H1 (cell line): ENCODE results near the gene NDUFA3. TPM values are rescaled to one million over a fixed set of nuclear protein-coding genes. Genes with fewer than 3 reads are reported as not detected.

ENCODE experiments used
- CTCF ChIA-PET: fragments of 300-600 bp; sonication (Branson Sonifier 250); formaldehyde crosslinking; loops from one replicate; lab custom pipeline; 2021; ENCODE audit not compliant: partially characterized antibody; lab: Charles Lee
- POLR2A ChIA-PET: fragments of 300-600 bp; sonication (Branson Sonifier 250); formaldehyde crosslinking; loops from one replicate; lab custom pipeline; 2021; ENCODE audit warnings: inconsistent platforms; ENCODE audit not compliant: partially characterized antibody; lab: Charles Lee
- DNase-seq, 2 experiments: peaks; one replicate each; pipeline versions ENCODE4 v3.0.0 to v3.0.0-alpha.2; 2010 to 2022; ENCODE audit warnings: low spot score in 2 of 2, low read depth in 1 of 2, mixed read lengths in 1 of 2
- FAIRE-seq: peaks from 2 replicates; lab custom pipeline; 2011; peaks lifted over from hg19 to GRCh38; lab: Jason Lieb, UNC
- H2AFZ ChIP-seq: 2 replicates; pipeline ENCODE4 v1.8.1; 2012; ENCODE audit warnings: low read length, inconsistent platforms
- H2AK5ac ChIP-seq: 2 replicates; pipeline ENCODE4 v1.6.1; 2013; ENCODE audit warnings: low read depth, low read length
- H2BK120ac ChIP-seq: replicated peaks from 2 replicates; pipeline ENCODE3; 2013; ENCODE audit warnings: low read depth, low read length, inconsistent platforms
- H2BK12ac ChIP-seq: 2 replicates; pipeline ENCODE4 v1.6.1; 2013; ENCODE audit warnings: low read depth, low read length
- H2BK15ac ChIP-seq: 2 replicates; pipeline ENCODE4 v1.6.1; 2013; ENCODE audit warnings: low read length
- H2BK20ac ChIP-seq: 2 replicates; pipeline ENCODE4 v1.6.1; 2013; ENCODE audit warnings: low read length
- H2BK5ac ChIP-seq: 2 replicates; pipeline ENCODE4 v1.6.1; 2013; ENCODE audit warnings: low read depth, low read length
- H3K14ac ChIP-seq: 2 replicates; pipeline ENCODE4 v1.6.1; 2013; ENCODE audit warnings: inconsistent platforms; ENCODE audit not compliant: insufficient read length
- H3K18ac ChIP-seq: 2 replicates; pipeline ENCODE4 v1.6.1; 2013; ENCODE audit warnings: low read length; ENCODE audit errors: extremely low read depth
- H3K23ac ChIP-seq: 2 replicates; pipeline ENCODE4 v1.6.1; 2013; ENCODE audit warnings: inconsistent platforms; ENCODE audit not compliant: insufficient read length
- H3K23me2 ChIP-seq: 2 replicates; pipeline ENCODE4 v1.6.1; 2013; ENCODE audit warnings: low read depth, low read length
- H3K27ac ChIP-seq: 2 replicates; pipeline ENCODE4 v1.6.1; 2011; ENCODE audit warnings: low read depth, low read length, inconsistent platforms
- H3K27me3 ChIP-seq, 4 experiments: replicated peaks in 1 of 4; 1 replicate in 1 of 4; 2 replicates in 3 of 4; pipeline versions ENCODE4 v1.6.1 to v1.8.1; 2011 to 2013; ENCODE audit warnings: low read length in 3 of 4, mild to moderate bottlenecking in 3 of 4, inconsistent platforms in 2 of 4, mixed read lengths in 2 of 4, moderate library complexity in 1 of 4; ENCODE audit not compliant: control insufficient read depth in 3 of 4, insufficient read depth in 3 of 4; ENCODE audit errors: extremely low read depth in 1 of 4
- H3K36me3 ChIP-seq, 4 experiments: 2 replicates each; pipeline versions ENCODE4 v1.6.1 to v1.8.1; 2011 to 2013; ENCODE audit warnings: mild to moderate bottlenecking in 4 of 4, low read length in 3 of 4, moderate library complexity in 2 of 4, control low read depth in 1 of 4, inconsistent platforms in 1 of 4; ENCODE audit not compliant: insufficient read depth in 4 of 4, control insufficient read depth in 2 of 4
- H3K4ac ChIP-seq: replicated peaks from 2 replicates; pipeline ENCODE3; 2013; ENCODE audit warnings: low read length, low read depth, mixed read lengths, inconsistent platforms; ENCODE audit not compliant: insufficient read length
- H3K4me1 ChIP-seq, 4 experiments: replicated peaks in 1 of 4; 1 replicate in 1 of 4; 2 replicates in 3 of 4; pipeline versions ENCODE4 v1.6.1 to v1.8.1; 2011 to 2013; ENCODE audit warnings: low read length in 3 of 4, inconsistent platforms in 2 of 4, mixed read lengths in 1 of 4; ENCODE audit not compliant: insufficient read depth in 4 of 4, control insufficient read depth in 3 of 4
- H3K4me2 ChIP-seq, 2 experiments: 2 replicates each; pipeline versions ENCODE4 v1.6.1 to v1.8.1; 2011 to 2013; ENCODE audit warnings: low read depth in 2 of 2, low read length in 2 of 2, control low read depth in 1 of 2, inconsistent platforms in 1 of 2, mild to moderate bottlenecking in 1 of 2; ENCODE audit not compliant: insufficient read depth in 1 of 2
- H3K4me3 ChIP-seq, 4 experiments: fragments of 200-600, 300-600 bp in 1 of 4; sonication (generic), shearing (Covaris generic), sonication (Bioruptor Twin) in 1 of 4; 2 replicates each; pipeline versions ENCODE4 v1.5.1 to v1.8.1; 2011 to 2016; ENCODE audit warnings: low read length in 4 of 4, low read depth in 3 of 4, control low read depth in 2 of 4, inconsistent platforms in 2 of 4, mild to moderate bottlenecking in 2 of 4, mixed read lengths in 1 of 4, moderate library complexity in 1 of 4; ENCODE audit not compliant: insufficient read depth in 2 of 4; ENCODE audit errors: extremely low read depth in 1 of 4
- H3K56ac ChIP-seq: replicated peaks from 2 replicates; pipeline ENCODE3; 2013; ENCODE audit warnings: low read depth, mild to moderate bottlenecking, mixed read lengths, low read length, inconsistent platforms; ENCODE audit not compliant: insufficient read length
- H3K79me1 ChIP-seq: 2 replicates; pipeline ENCODE4 v1.6.1; 2013; ENCODE audit warnings: low read depth, low read length, control low read depth
- H3K79me2 ChIP-seq, 2 experiments: 2 replicates each; pipeline versions ENCODE4 v1.6.1 to v1.8.1; 2012 to 2013; ENCODE audit warnings: low read length in 2 of 2, mild to moderate bottlenecking in 2 of 2, inconsistent platforms in 1 of 2; ENCODE audit not compliant: insufficient read depth in 2 of 2, control insufficient read depth in 1 of 2
- H3K9ac ChIP-seq, 4 experiments: replicated peaks in 1 of 4; 1 replicate in 1 of 4; 2 replicates in 3 of 4; pipeline versions ENCODE4 v1.6.1 to v1.8.1; 2011 to 2013; ENCODE audit warnings: low read depth in 3 of 4, low read length in 3 of 4, control low read depth in 2 of 4, mild to moderate bottlenecking in 2 of 4, moderate library complexity in 2 of 4, inconsistent platforms in 1 of 4; ENCODE audit errors: extremely low read depth in 1 of 4
- H3K9me3 ChIP-seq, 2 experiments: 2 replicates each; pipeline versions ENCODE4 v1.6.1 to v1.8.1; 2012 to 2013; ENCODE audit warnings: mild to moderate bottlenecking in 2 of 2, moderate library complexity in 2 of 2, control low read depth in 1 of 2, inconsistent platforms in 1 of 2, low read depth in 1 of 2, low read length in 1 of 2, mixed read lengths in 1 of 2; ENCODE audit not compliant: insufficient read depth in 2 of 2
- H4K20me1 ChIP-seq, 2 experiments: replicated peaks in 1 of 2; 2 replicates each; pipeline versions ENCODE3 to v1.8.1; 2011 to 2013; ENCODE audit warnings: inconsistent platforms in 2 of 2, low read length in 2 of 2, mild to moderate bottlenecking in 1 of 2; ENCODE audit not compliant: insufficient read depth in 2 of 2, control insufficient read depth in 1 of 2
- H4K5ac ChIP-seq: 2 replicates; pipeline ENCODE4 v1.6.1; 2013; ENCODE audit warnings: low read length, low read depth, mixed read lengths, inconsistent platforms; ENCODE audit not compliant: insufficient read length
- H4K8ac ChIP-seq: 2 replicates; pipeline ENCODE4 v1.8.0; 2013; ENCODE audit warnings: mild to moderate bottlenecking, moderate library complexity, low read length, inconsistent platforms; ENCODE audit not compliant: insufficient read depth; ENCODE audit errors: extremely low read depth
- H4K91ac ChIP-seq: replicated peaks from 2 replicates; pipeline ENCODE3; 2013; ENCODE audit warnings: low read length, mixed read lengths, inconsistent platforms; ENCODE audit not compliant: insufficient read length
- BRCA1 ChIP-seq: IDR thresholded peaks from 2 replicates; pipeline ENCODE4 v1.6.1; 2012; ENCODE audit warnings: low read depth, low read length, improper control_type of control experiment
- CBX8 ChIP-seq: fragments of 300-800, 300-1000 bp; sonication (generic); IDR thresholded peaks from 2 replicates; pipeline ENCODE4 v1.7.1; 2016; ENCODE audit warnings: low read depth, low read length, borderline replicate concordance
- CEBPB ChIP-seq: IDR thresholded peaks from 2 replicates; pipeline ENCODE4 v1.6.1; 2012; ENCODE audit warnings: low read depth, low read length
- CTCF ChIP-seq, 3 experiments: IDR thresholded peaks; 1 replicate in 2 of 3; 2 replicates in 1 of 3; pipeline versions ENCODE4 v1.5.1 to v1.6.1; 2011; ENCODE audit warnings: low read length in 3 of 3, mild to moderate bottlenecking in 3 of 3, inconsistent platforms in 2 of 3, low read depth in 1 of 3, moderate library complexity in 1 of 3; ENCODE audit not compliant: insufficient read depth in 1 of 3; ENCODE audit errors: control extremely low read depth in 1 of 3
- FOSL1 ChIP-seq: IDR thresholded peaks from 2 replicates; pipeline ENCODE4 v1.6.1; 2011; ENCODE audit warnings: mild to moderate bottlenecking, low read depth, low read length, moderate library complexity; ENCODE audit not compliant: insufficient read depth
- GABPA ChIP-seq: IDR thresholded peaks from 2 replicates; pipeline ENCODE4 v1.6.1; 2011; ENCODE audit warnings: mild to moderate bottlenecking, low read length, moderate library complexity, borderline replicate concordance; ENCODE audit not compliant: insufficient read depth
- HDAC6 ChIP-seq: IDR thresholded peaks from one replicate; pipeline ENCODE4 v1.7.1; 2012; ENCODE audit warnings: low read depth, mild to moderate bottlenecking, inconsistent platforms, low read length, moderate library complexity
- KDM1A ChIP-seq: fragments of 200-600, 300-600 bp; sonication (generic); IDR thresholded peaks from 2 replicates; pipeline ENCODE4 v1.7.1; 2016; ENCODE audit warnings: mild to moderate bottlenecking, low read length, borderline replicate concordance
- POLR2AphosphoS5 ChIP-seq: IDR thresholded peaks from 2 replicates; pipeline ENCODE4 v1.6.1; 2011; ENCODE audit warnings: low read depth, low read length
- POU5F1 ChIP-seq: IDR thresholded peaks from 2 replicates; pipeline ENCODE4 v1.6.1; 2011; ENCODE audit warnings: low read depth, mild to moderate bottlenecking, low read length, moderate library complexity
- SUZ12 ChIP-seq: fragments of 200-600 bp; sonication (generic); IDR thresholded peaks from 2 replicates; pipeline ENCODE4 v1.6.1; 2012; ENCODE audit warnings: mild to moderate bottlenecking, inconsistent platforms, low read length, moderate library complexity, mixed read lengths
- TAF1 ChIP-seq: IDR thresholded peaks from 2 replicates; pipeline ENCODE4 v1.6.1; 2011; ENCODE audit warnings: mild to moderate bottlenecking, low read depth, low read length
- WGBS, 2 experiments: shearing (Covaris generic) in 1 of 2; methylation state at CpG; one replicate each; pipeline versions ENCODE4 v1.1.6 to v1.1.7; 2013 to 2015; ENCODE audit warnings: low lambda C conversion rate in 2 of 2, mixed read lengths in 2 of 2, inconsistent platforms in 1 of 2, low coverage in 1 of 2, missing lambda C conversion rate in 1 of 2; ENCODE audit not compliant: insufficient replicate concordance in 2 of 2, insufficient coverage in 1 of 2, insufficient read length in 1 of 2; ENCODE audit errors: extremely low coverage in 1 of 2, missing lambda C conversion rate in 1 of 2; 5-methylcytosine and 5-hydroxymethylcytosine counted together
- polyA plus RNA-seq, 7 experiments: library from polyadenylated mRNA; depleted of rRNA in 3 of 7; stranded (reverse) in 5 of 7; unstranded in 2 of 7; fragments of >200 nt in 5 of 7; fragments of 200-250 nt in 2 of 7; gene quantifications; 1 replicate in 5 of 7; 2 replicates in 1 of 7; 4 replicates in 1 of 7; pipeline versions ENCODE4 v1.2.1 to v1.2.3, GENCODE V29; 2011 to 2013; ENCODE audit warnings: missing spikeins in 2 of 7, mixed read lengths in 2 of 7
- total RNA-seq: library from RNA; stranded (reverse); fragmentation: NEBNext Ultra II Directional; extraction: Animal tissue kit (Norgen Biotek cat#: 25700); gene quantifications from 2 replicates; pipeline ENCODE4 v1.2.1, GENCODE V29; 2021

Gene NDUFA3
- total and polyA plus RNA-seq, 2 of the 8 experiments (the other 6 are each of a cell fraction or from before 2014, with no cell fraction given), result 175 to 208 TPM

GRCh38 chr19:54156490-54156889 is 53.8 kb downstream of the NDUFA3 start:
- H3K27me3 ChIP-seq, result no peaks in the 10 kb centered on the region
- WGBS, 2 experiments, result 98% methylated on average over 10 of the region's 11 CpGs; no CpG with 5 or more reads in 1 of the 2 experiments
- no peak overlapping the region for H2AK5ac ChIP-seq
- H2BK12ac ChIP-seq, result no peak overlapping the region
- no peak overlapping the region for H3K23ac ChIP-seq
- no peak overlapping the region for H2BK15ac ChIP-seq
- no peak overlapping the region for H3K4me2 ChIP-seq
- ChIA-PET CTCF (interaction anchor here (1.0 to 1.9 kb wide), 7 partner anchors 8 to 42 kb away, joined by 3 to 10 read pairs (median 4); partner anchors contain the start of gene CNOT3), POLR2A (interaction anchor here (0.6 to 14.8 kb wide), 11 partner anchors 7 to 264 kb away, joined by 3 to 348 read pairs (median 6); partner anchors contain the start of genes CNOT3 and TMC4)
- H2BK5ac ChIP-seq, result no peak overlapping the region
- no peak overlapping the region for H3K4ac ChIP-seq
- H3K79me2 ChIP-seq, result no peaks in the 10 kb centered on the region
- H3K23me2 ChIP-seq, result peaks cover 13% of the 10 kb centered on the region
- H3K36me3 ChIP-seq, result peaks cover 25 to 49% (median 44%) of the 10 kb centered on the region in 4 experiments
- H4K91ac ChIP-seq, result no peak overlapping the region
- peaks cover 0 to 15% (median 7%) of the 10 kb centered on the region in 4 experiments; a peak in 6 of 7 replicates for H3K4me1 ChIP-seq
- H3K79me1 ChIP-seq, result peaks cover 7% of the 10 kb centered on the region
- H2BK120ac ChIP-seq, result no peak overlapping the region
- H3K4me3 ChIP-seq, result no peak overlapping the region
- no peak for DNase-seq
- no peak overlapping the region; a peak in 1 of 7 replicates for H3K9ac ChIP-seq
- peaks cover 9 to 16% of the 10 kb centered on the region in 2 experiments for H4K20me1 ChIP-seq
- no peak overlapping the region for H3K56ac ChIP-seq
- no peak overlapping the region; the same call in 1 of the 2 replicates for H4K8ac ChIP-seq
- H4K5ac ChIP-seq, result no peak overlapping the region
- H2BK20ac ChIP-seq, result no peak overlapping the region
- FAIRE-seq, result no peak
- no peaks in the 10 kb centered on the region for H3K9me3 ChIP-seq
- no peak overlapping the region for H3K14ac ChIP-seq
- H3K27ac ChIP-seq, result no peak overlapping the region
- H2AFZ ChIP-seq, result no peak overlapping the region
- H3K18ac ChIP-seq, result no peak overlapping the region
- TF ChIP-seq TAF1 (no peak), KDM1A (no peak), BRCA1 (no peak), SUZ12 (no peak), CBX8 (no peak), CEBPB (no peak), POU5F1 (no peak), POLR2AphosphoS5 (no peak), CTCF (IDR thresholded peaks at IDR 0.05; ENCODE audit: control extremely low read depth in 1 of 3, insufficient read depth in 1 of 3, low read depth in 1 of 3, low read length in 3 of 3) (no peak), FOSL1 (no peak), GABPA (no peak), HDAC6 (no peak)
